GM12864 (cell line): Measurements from ENCODE around the gene HSPB2.
A peak's percentile ranks its signal among the peaks of the same experiment; 100 is the strongest.

ENCODE experiments used
- DNase-seq: peaks from one replicate; pipeline ENCODE4 v3.0.0-alpha.2; 2011; ENCODE audit warnings: low read depth
- H3K4me3 ChIP-seq: 2 replicates; pipeline ENCODE4 v1.5.1; 2011; ENCODE audit warnings: mild to moderate bottlenecking, low read depth, low read length, control low read depth
- TF ChIP-seq, protein P1 (sequence below): IDR thresholded peaks from 2 replicates; pipeline ENCODE4 v1.5.1; 2011; ENCODE audit warnings: low read depth, mild to moderate bottlenecking, moderate library complexity, low read length, control low read depth, inconsistent platforms; ENCODE audit errors: missing control alignments

HSPB2 gene

GRCh38 chr11:111912535-111912934 lies at the start of gene HSPB2:
HSPB2 (plus strand) TSS chr11:111912734; CDS start chr11:111912830, 96 bp downstream.
- no peak for DNase-seq

GRCh38 chr11:111870113-111870512 lies 42.4 kb upstream of the HSPB2 start:
- DNase-seq: no peak
- TF ChIP-seq, protein P1, sequence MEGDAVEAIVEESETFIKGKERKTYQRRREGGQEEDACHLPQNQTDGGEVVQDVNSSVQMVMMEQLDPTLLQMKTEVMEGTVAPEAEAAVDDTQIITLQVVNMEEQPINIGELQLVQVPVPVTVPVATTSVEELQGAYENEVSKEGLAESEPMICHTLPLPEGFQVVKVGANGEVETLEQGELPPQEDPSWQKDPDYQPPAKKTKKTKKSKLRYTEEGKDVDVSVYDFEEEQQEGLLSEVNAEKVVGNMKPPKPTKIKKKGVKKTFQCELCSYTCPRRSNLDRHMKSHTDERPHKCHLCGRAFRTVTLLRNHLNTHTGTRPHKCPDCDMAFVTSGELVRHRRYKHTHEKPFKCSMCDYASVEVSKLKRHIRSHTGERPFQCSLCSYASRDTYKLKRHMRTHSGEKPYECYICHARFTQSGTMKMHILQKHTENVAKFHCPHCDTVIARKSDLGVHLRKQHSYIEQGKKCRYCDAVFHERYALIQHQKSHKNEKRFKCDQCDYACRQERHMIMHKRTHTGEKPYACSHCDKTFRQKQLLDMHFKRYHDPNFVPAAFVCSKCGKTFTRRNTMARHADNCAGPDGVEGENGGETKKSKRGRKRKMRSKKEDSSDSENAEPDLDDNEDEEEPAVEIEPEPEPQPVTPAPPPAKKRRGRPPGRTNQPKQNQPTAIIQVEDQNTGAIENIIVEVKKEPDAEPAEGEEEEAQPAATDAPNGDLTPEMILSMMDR: no peak
- H3K4me3 ChIP-seq: peak overlapping the region; percentile 97; the same call in 1 of the 2 replicates

More at GRCh38 chr11:111912535-111912934, at the start of gene HSPB2:
- no peak within 1 kb of the TSS for H3K4me3 ChIP-seq
- TF ChIP-seq, protein P1: no peak

- TF ChIP-seq, protein P1: no peak
- no peak for DNase-seq
Measured at GRCh38 chr11:111870522-111870885, 42.0 kb upstream of the HSPB2 start.

GRCh38 chr11:111870886-111871692 lies 41.4 kb upstream of the HSPB2 start, which contains the start of gene ALG9:
ALG9 (minus strand) TSS chr11:111871581; CDS start chr11:111871482, 99 bp downstream.
- H3K4me3 ChIP-seq: peak within 1 kb of the TSS; percentile 97
- peak; percentile 81 for DNase-seq
- TF ChIP-seq, protein P1: peak; percentile 25

More at GRCh38 chr11:111870522-111870885, 42.0 kb upstream of the HSPB2 start:
- peak overlapping the region; percentile 97 for H3K4me3 ChIP-seq

- peak overlapping the region; percentile 97 for H3K4me3 ChIP-seq
- TF ChIP-seq, protein P1: no peak
- no peak for DNase-seq
Measured at GRCh38 chr11:111871693-111872161, 40.8 kb upstream of the HSPB2 start.

DNA sequence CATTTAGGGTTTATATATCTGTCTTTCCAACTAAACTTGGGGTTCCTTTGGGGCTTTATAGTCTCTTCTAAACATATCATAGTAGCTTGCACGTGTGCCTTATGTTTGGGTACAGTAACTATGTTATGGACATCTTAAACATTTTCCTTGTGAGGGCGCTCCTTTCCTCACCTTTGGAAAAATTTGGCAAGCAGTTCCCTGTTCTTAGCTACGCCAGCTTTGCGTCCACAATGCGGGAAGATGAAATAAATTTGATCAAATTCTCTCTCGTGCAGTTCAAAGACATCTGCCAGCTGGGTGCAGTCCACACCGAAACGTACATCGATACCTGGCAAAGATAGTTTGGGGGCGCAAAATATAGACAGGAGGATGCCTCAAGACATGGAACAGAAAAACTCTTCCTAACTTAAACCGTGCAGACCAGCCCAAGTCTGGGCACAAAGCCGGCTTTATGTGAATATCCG lies 34.1 kb upstream of the HSPB2 start:
- peak overlapping the region; percentile 63 for H3K4me3 ChIP-seq
- TF ChIP-seq, protein P1: no peak
- no peak for DNase-seq
